ENCODE data around the gene CIAO3.

DNA sequence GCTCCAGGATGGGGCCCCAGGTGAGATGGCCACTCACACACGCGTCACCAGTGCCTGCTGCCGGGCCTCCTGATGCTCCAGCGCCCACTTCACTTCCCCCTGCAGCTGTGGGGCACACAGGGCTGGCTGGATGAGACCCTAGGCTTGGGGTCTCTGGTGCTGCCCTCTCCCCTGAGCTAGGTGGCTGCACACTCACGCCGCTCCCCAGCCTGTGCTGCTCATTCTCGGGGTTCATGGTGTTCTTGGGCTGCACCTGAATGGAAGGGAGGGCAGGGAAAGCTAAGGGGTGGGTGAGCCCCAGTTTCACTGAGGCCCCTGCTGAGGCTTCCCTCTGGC lies 15.8 kb downstream of the CIAO3 start:
- TF ChIP-seq, protein P1, sequence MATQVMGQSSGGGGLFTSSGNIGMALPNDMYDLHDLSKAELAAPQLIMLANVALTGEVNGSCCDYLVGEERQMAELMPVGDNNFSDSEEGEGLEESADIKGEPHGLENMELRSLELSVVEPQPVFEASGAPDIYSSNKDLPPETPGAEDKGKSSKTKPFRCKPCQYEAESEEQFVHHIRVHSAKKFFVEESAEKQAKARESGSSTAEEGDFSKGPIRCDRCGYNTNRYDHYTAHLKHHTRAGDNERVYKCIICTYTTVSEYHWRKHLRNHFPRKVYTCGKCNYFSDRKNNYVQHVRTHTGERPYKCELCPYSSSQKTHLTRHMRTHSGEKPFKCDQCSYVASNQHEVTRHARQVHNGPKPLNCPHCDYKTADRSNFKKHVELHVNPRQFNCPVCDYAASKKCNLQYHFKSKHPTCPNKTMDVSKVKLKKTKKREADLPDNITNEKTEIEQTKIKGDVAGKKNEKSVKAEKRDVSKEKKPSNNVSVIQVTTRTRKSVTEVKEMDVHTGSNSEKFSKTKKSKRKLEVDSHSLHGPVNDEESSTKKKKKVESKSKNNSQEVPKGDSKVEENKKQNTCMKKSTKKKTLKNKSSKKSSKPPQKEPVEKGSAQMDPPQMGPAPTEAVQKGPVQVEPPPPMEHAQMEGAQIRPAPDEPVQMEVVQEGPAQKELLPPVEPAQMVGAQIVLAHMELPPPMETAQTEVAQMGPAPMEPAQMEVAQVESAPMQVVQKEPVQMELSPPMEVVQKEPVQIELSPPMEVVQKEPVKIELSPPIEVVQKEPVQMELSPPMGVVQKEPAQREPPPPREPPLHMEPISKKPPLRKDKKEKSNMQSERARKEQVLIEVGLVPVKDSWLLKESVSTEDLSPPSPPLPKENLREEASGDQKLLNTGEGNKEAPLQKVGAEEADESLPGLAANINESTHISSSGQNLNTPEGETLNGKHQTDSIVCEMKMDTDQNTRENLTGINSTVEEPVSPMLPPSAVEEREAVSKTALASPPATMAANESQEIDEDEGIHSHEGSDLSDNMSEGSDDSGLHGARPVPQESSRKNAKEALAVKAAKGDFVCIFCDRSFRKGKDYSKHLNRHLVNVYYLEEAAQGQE (IDR thresholded peaks at IDR 0.05; ENCODE audit: borderline replicate concordance): no peak
- no peak for TF ChIP-seq RAD21 (conservative IDR thresholded peaks at IDR 0.05)
- TF ChIP-seq, protein P2, sequence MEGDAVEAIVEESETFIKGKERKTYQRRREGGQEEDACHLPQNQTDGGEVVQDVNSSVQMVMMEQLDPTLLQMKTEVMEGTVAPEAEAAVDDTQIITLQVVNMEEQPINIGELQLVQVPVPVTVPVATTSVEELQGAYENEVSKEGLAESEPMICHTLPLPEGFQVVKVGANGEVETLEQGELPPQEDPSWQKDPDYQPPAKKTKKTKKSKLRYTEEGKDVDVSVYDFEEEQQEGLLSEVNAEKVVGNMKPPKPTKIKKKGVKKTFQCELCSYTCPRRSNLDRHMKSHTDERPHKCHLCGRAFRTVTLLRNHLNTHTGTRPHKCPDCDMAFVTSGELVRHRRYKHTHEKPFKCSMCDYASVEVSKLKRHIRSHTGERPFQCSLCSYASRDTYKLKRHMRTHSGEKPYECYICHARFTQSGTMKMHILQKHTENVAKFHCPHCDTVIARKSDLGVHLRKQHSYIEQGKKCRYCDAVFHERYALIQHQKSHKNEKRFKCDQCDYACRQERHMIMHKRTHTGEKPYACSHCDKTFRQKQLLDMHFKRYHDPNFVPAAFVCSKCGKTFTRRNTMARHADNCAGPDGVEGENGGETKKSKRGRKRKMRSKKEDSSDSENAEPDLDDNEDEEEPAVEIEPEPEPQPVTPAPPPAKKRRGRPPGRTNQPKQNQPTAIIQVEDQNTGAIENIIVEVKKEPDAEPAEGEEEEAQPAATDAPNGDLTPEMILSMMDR (IDR thresholded peaks at IDR 0.05; ENCODE audit: poor library complexity, severe bottlenecking): no peak
- TF ChIP-seq EP300 (conservative IDR thresholded peaks at IDR 0.05; ENCODE audit: poor library complexity, severe bottlenecking): no peak
